ENCODE results near the gene EVPLL.

The EVPLL gene

GRCh38 chr17:18368946-18369345 lies 8.6 kb upstream of the EVPLL start:
- TF ChIP-seq SIN3A (IDR thresholded peaks at IDR 0.05; ENCODE audit: borderline replicate concordance, insufficient read depth, low read length) = no peak
- no peak for TF ChIP-seq REST (IDR thresholded peaks at IDR 0.05; ENCODE audit: insufficient read depth in 1 of 2, low read depth in 2 of 2, low read length in 2 of 2)
- no peak for TF ChIP-seq TAF1 (IDR thresholded peaks at IDR 0.05; ENCODE audit: borderline replicate concordance, insufficient read depth, low read length)
- no peak for TF ChIP-seq POLR2AphosphoS5 (IDR thresholded peaks at IDR 0.05; ENCODE audit: low read depth, low read length)
- TF ChIP-seq FOXP2 (optimal IDR thresholded peaks at IDR 0.05; ENCODE audit: borderline replicate concordance, extremely low read depth, extremely low read length, insufficient read depth) = no peak

- TF ChIP-seq FOXP2 (optimal IDR thresholded peaks at IDR 0.05; ENCODE audit: borderline replicate concordance, extremely low read depth, extremely low read length, insufficient read depth) (no peak), REST (IDR thresholded peaks at IDR 0.05; ENCODE audit: insufficient read depth in 1 of 2, low read depth in 2 of 2, low read length in 2 of 2) (no peak), POLR2AphosphoS5 (IDR thresholded peaks at IDR 0.05; ENCODE audit: low read depth, low read length) (no peak), TAF1 (IDR thresholded peaks at IDR 0.05; ENCODE audit: borderline replicate concordance, insufficient read depth, low read length) (no peak), SIN3A (IDR thresholded peaks at IDR 0.05; ENCODE audit: borderline replicate concordance, insufficient read depth, low read length) (no peak)
Measured at GRCh38 chr17:18370761-18371160, 6.8 kb upstream of the EVPLL start.

GRCh38 chr17:18371455-18371854 lies 6.1 kb upstream of the EVPLL start:
- TF ChIP-seq POLR2AphosphoS5 (IDR thresholded peaks at IDR 0.05; ENCODE audit: low read depth, low read length) (no peak), REST (IDR thresholded peaks at IDR 0.05; ENCODE audit: insufficient read depth in 1 of 2, low read depth in 2 of 2, low read length in 2 of 2) (no peak), FOXP2 (optimal IDR thresholded peaks at IDR 0.05; ENCODE audit: borderline replicate concordance, extremely low read depth, extremely low read length, insufficient read depth) (no peak), SIN3A (IDR thresholded peaks at IDR 0.05; ENCODE audit: borderline replicate concordance, insufficient read depth, low read length) (no peak), TAF1 (IDR thresholded peaks at IDR 0.05; ENCODE audit: borderline replicate concordance, insufficient read depth, low read length) (no peak)

DNA sequence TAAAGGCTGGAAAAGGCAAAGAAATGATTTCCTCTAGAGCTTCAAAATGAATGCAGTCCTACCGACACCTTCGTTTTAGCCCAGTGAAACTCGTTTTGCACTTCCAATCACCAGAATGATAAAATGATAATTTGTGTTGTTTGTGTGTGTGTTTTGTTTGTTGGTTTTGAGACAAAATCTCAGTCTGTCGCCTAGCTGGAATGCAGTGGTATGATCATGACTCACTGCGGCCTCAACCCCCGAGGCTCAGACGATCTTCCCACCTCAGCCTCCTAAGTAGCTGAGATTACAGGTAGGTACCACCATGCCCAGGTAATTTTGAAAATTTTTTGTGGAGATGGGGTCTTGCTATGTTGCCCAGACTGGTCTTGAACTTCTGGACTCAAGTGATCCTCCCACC lies 3.4 kb upstream of the EVPLL start:
- TF ChIP-seq TAF1 (IDR thresholded peaks at IDR 0.05; ENCODE audit: borderline replicate concordance, insufficient read depth, low read length) (no peak), POLR2AphosphoS5 (IDR thresholded peaks at IDR 0.05; ENCODE audit: low read depth, low read length) (no peak), SIN3A (IDR thresholded peaks at IDR 0.05; ENCODE audit: borderline replicate concordance, insufficient read depth, low read length) (no peak), REST (IDR thresholded peaks at IDR 0.05; ENCODE audit: insufficient read depth in 1 of 2, low read depth in 2 of 2, low read length in 2 of 2) (no peak), FOXP2 (optimal IDR thresholded peaks at IDR 0.05; ENCODE audit: borderline replicate concordance, extremely low read depth, extremely low read length, insufficient read depth) (no peak)

DNA sequence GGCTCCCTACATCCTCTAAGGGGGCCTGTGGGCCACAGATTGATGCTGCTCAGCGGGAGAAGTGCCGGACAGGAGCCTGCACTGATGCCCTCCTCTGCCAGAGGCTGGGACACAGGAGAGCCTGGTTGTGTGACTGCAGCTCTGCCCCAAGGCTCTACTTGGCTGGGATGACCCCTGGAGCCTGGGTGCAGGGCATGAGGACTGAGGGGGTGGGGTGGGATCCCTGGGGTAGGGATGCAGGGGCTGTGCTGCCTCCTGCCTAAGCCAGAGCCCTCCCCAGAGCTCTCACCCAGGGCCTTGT lies 577 bp downstream of the EVPLL start:
- TF ChIP-seq POLR2AphosphoS5 (IDR thresholded peaks at IDR 0.05; ENCODE audit: low read depth, low read length) (no peak), FOXP2 (optimal IDR thresholded peaks at IDR 0.05; ENCODE audit: borderline replicate concordance, extremely low read depth, extremely low read length, insufficient read depth) (no peak), SIN3A (IDR thresholded peaks at IDR 0.05; ENCODE audit: borderline replicate concordance, insufficient read depth, low read length) (no peak), REST (IDR thresholded peaks at IDR 0.05; ENCODE audit: insufficient read depth in 1 of 2, low read depth in 2 of 2, low read length in 2 of 2) (no peak), TAF1 (IDR thresholded peaks at IDR 0.05; ENCODE audit: borderline replicate concordance, insufficient read depth, low read length) (no peak)
